ENCODE measurements around the gene BIRC7. TPM values are rescaled to one million over a fixed set of nuclear protein-coding genes. Genes with fewer than 3 reads are reported as not detected.

Gene BIRC7
- total RNA-seq, 1 experiment from 2014 or later: 0.17 TPM

DNA sequence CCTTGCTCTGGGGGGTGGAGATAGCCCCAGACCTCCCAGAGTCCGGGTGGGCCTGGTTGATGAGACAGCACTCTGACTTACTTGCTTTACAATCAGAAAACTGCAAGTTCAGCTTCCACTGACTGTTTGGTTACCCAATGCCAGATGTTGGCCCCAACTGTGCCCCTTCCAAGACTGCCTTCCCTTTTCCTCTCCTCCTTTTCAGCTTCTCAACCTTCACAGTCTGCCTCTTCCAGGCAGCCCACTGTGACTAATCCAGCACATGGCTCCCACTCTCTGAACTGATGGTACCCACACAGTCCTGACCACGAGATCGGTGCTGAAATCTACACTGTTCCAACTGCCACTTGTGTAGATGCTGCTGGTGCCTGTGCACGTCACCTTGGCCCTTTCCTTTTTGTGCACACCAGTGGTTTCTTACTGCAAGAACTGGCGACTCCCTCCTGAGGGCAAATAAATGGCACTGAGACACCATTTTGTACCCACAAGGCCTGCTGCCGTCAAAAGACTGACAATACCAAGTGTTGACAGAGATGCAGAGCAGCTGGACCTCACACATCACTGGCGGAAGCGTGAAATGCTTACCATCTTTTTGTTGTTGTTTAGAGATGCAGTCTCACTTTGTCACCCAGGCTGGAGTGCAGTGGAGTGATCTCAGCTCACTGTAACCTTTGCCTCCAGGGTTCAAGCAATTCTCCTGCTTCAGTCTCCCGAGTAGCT lies 35.1 kb downstream of the BIRC7 start (continued):
- TF ChIP-seq, protein P1, sequence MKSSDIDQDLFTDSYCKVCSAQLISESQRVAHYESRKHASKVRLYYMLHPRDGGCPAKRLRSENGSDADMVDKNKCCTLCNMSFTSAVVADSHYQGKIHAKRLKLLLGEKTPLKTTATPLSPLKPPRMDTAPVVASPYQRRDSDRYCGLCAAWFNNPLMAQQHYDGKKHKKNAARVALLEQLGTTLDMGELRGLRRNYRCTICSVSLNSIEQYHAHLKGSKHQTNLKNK (CRISPR knock-in tag; IDR thresholded peaks at IDR 0.05): no peak

DNA sequence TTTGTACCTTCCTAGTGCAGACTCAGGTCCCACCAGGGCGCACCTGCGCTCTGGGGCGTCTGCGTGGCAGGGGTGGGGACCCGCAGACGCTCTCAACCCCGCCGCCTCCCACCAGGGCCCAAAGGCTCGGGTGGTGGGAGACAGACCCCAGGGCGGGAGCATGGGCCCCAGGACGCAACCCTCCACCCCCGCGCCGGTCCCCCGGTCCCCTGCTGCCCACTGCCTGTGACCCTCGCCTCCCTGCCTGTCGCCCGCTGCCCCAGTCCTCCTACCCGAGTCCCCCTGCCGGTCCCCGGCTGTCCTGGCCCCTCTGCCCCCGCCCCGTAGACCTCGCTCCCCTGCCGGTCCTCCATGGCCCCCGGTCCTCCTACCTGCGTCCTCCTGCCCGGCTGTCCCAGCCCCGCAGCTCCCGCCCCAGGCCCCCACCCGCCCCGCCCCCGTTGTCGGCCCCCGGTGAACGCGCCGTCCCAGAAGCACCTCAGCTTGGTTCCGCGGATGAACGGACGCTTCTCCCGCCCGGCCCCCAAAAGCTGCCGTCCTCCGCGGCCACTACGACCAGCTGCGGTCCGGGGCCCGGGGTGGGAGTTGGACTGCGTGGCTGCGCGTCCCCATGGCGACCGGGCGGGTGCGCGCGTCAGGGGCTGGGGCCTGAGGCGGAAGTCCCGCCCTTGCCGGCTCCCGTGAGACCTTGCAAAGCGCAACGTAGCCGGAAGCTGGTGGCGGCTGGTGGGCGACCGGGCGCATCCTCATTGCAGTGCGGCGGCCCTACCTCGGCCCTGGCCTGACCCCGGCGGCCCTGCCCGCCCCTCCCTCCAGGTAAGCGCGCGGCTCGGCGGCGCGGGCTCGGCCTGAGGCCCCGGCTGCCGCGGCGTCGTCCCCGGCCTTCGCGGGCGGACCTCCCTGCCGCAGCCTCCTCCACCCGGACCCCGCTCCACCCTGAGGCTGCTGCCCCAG lies 36.7 kb downstream of the BIRC7 start, which contains the start of gene ARFGAP1:
TSS of gene ARFGAP1 (plus strand) at position 709 of the 954 bp plus-strand sequence. CDS start 2,768 bp downstream, outside the sequence.
- ChIA-PET CTCF (interaction anchor here (0.6 to 3.6 kb wide), 14 partner anchors 9 to 110 kb away, joined by 3 to 43 read pairs (median 7); no protein-coding TSS in a partner anchor), POLR2A (interaction anchor here (0.6 to 0.9 kb wide), 2 partner anchors 18 to 21 kb away, joined by 3 read pairs; no protein-coding TSS in a partner anchor)
- Mint-ChIP-seq H3K4me3 (peak within 1 kb of the TSS; percentile 92), H3K36me3 (peaks cover 12% of the 10 kb centered on the region), H3K27me3 (ENCODE audit: low read depth) (no peaks in the 10 kb centered on the region), H3K9me3 (no peaks in the 10 kb centered on the region), H3K27ac (peak within 1 kb of the TSS; percentile 94), H3K4me1 (peaks cover 16% of the 10 kb centered on the region)
- ATAC-seq (peak; percentile 93), DNase-seq (ENCODE audit: low spot score) (peak; percentile 92)
- TF ChIP-seq SP1 (CRISPR knock-in tag; conservative IDR thresholded peaks at IDR 0.05): peak; percentile 81
- no peak for TF ChIP-seq CREB1 (CRISPR knock-in tag; IDR thresholded peaks at IDR 0.05)
- peak; percentile 74; the same call in 1 of the 2 replicates for TF ChIP-seq GABPB1 (CRISPR knock-in tag; IDR thresholded peaks at IDR 0.05)
- TF ChIP-seq, protein P2, sequence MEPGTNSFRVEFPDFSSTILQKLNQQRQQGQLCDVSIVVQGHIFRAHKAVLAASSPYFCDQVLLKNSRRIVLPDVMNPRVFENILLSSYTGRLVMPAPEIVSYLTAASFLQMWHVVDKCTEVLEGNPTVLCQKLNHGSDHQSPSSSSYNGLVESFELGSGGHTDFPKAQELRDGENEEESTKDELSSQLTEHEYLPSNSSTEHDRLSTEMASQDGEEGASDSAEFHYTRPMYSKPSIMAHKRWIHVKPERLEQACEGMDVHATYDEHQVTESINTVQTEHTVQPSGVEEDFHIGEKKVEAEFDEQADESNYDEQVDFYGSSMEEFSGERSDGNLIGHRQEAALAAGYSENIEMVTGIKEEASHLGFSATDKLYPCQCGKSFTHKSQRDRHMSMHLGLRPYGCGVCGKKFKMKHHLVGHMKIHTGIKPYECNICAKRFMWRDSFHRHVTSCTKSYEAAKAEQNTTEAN (CRISPR knock-in tag; IDR thresholded peaks at IDR 0.05): no peak
- TF ChIP-seq RORB (CRISPR knock-in tag; IDR thresholded peaks at IDR 0.05): no peak
- no peak for TF ChIP-seq NFYB (CRISPR knock-in tag; conservative IDR thresholded peaks at IDR 0.05; ENCODE audit: low read depth)
- TF ChIP-seq ZNF263 (CRISPR knock-in tag; IDR thresholded peaks at IDR 0.05; ENCODE audit: low read depth): no peak
- TF ChIP-seq, protein P3, sequence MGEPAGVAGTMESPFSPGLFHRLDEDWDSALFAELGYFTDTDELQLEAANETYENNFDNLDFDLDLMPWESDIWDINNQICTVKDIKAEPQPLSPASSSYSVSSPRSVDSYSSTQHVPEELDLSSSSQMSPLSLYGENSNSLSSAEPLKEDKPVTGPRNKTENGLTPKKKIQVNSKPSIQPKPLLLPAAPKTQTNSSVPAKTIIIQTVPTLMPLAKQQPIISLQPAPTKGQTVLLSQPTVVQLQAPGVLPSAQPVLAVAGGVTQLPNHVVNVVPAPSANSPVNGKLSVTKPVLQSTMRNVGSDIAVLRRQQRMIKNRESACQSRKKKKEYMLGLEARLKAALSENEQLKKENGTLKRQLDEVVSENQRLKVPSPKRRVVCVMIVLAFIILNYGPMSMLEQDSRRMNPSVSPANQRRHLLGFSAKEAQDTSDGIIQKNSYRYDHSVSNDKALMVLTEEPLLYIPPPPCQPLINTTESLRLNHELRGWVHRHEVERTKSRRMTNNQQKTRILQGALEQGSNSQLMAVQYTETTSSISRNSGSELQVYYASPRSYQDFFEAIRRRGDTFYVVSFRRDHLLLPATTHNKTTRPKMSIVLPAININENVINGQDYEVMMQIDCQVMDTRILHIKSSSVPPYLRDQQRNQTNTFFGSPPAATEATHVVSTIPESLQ (CRISPR knock-in tag; IDR thresholded peaks at IDR 0.05): no peak
- TF ChIP-seq, protein P4, sequence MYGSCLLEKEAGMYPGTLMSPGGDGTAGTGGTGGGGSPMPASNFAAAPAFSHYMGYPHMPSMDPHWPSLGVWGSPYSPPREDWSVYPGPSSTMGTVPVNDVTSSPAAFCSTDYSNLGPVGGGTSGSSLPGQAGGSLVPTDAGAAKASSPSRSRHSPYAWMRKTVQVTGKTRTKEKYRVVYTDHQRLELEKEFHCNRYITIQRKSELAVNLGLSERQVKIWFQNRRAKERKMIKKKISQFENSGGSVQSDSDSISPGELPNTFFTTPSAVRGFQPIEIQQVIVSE (CRISPR knock-in tag; IDR thresholded peaks at IDR 0.05; ENCODE audit: borderline replicate concordance): no peak
- peak; percentile 90; the same call in 1 of the 2 replicates for TF ChIP-seq CREM (CRISPR knock-in tag; IDR thresholded peaks at IDR 0.05)
- TF ChIP-seq, protein P5, sequence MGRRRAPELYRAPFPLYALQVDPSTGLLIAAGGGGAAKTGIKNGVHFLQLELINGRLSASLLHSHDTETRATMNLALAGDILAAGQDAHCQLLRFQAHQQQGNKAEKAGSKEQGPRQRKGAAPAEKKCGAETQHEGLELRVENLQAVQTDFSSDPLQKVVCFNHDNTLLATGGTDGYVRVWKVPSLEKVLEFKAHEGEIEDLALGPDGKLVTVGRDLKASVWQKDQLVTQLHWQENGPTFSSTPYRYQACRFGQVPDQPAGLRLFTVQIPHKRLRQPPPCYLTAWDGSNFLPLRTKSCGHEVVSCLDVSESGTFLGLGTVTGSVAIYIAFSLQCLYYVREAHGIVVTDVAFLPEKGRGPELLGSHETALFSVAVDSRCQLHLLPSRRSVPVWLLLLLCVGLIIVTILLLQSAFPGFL (CRISPR knock-in tag; IDR thresholded peaks at IDR 0.05; ENCODE audit: borderline replicate concordance): no peak
- TF ChIP-seq, protein P6, sequence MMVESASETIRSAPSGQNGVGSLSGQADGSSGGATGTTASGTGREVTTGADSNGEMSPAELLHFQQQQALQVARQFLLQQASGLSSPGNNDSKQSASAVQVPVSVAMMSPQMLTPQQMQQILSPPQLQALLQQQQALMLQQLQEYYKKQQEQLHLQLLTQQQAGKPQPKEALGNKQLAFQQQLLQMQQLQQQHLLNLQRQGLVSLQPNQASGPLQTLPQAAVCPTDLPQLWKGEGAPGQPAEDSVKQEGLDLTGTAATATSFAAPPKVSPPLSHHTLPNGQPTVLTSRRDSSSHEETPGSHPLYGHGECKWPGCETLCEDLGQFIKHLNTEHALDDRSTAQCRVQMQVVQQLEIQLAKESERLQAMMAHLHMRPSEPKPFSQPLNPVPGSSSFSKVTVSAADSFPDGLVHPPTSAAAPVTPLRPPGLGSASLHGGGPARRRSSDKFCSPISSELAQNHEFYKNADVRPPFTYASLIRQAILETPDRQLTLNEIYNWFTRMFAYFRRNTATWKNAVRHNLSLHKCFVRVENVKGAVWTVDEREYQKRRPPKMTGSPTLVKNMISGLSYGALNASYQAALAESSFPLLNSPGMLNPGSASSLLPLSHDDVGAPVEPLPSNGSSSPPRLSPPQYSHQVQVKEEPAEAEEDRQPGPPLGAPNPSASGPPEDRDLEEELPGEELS (CRISPR knock-in tag; IDR thresholded peaks at IDR 0.05): no peak
- TF ChIP-seq ZNF232 (CRISPR knock-in tag; IDR thresholded peaks at IDR 0.05): no peak
- TF ChIP-seq, protein P7, sequence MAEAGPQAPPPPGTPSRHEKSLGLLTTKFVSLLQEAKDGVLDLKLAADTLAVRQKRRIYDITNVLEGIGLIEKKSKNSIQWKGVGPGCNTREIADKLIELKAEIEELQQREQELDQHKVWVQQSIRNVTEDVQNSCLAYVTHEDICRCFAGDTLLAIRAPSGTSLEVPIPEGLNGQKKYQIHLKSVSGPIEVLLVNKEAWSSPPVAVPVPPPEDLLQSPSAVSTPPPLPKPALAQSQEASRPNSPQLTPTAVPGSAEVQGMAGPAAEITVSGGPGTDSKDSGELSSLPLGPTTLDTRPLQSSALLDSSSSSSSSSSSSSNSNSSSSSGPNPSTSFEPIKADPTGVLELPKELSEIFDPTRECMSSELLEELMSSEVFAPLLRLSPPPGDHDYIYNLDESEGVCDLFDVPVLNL (CRISPR knock-in tag; IDR thresholded peaks at IDR 0.05; ENCODE audit: borderline replicate concordance, low read depth): 0 out of 2 replicates have a peak, but pooled peaks have one; percentile 31
- no peak for TF ChIP-seq TCF7 (CRISPR knock-in tag; IDR thresholded peaks at IDR 0.05; ENCODE audit: low read depth)
- no peak for TF ChIP-seq NR3C1 (CRISPR knock-in tag; conservative IDR thresholded peaks at IDR 0.05; ENCODE audit: low read depth)
- TF ChIP-seq, protein P8, sequence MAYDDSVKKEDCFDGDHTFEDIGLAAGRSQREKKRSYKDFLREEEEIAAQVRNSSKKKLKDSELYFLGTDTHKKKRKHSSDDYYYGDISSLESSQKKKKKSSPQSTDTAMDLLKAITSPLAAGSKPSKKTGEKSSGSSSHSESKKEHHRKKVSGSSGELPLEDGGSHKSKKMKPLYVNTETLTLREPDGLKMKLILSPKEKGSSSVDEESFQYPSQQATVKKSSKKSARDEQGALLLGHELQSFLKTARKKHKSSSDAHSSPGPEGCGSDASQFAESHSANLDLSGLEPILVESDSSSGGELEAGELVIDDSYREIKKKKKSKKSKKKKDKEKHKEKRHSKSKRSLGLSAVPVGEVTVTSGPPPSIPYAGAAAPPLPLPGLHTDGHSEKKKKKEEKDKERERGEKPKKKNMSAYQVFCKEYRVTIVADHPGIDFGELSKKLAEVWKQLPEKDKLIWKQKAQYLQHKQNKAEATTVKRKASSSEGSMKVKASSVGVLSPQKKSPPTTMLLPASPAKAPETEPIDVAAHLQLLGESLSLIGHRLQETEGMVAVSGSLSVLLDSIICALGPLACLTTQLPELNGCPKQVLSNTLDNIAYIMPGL (CRISPR knock-in tag; IDR thresholded peaks at IDR 0.05): no peak
- TF ChIP-seq IRF2 (CRISPR knock-in tag; IDR thresholded peaks at IDR 0.05; ENCODE audit: borderline replicate concordance, low read depth): no peak
- 0 out of 2 replicates have a peak, but pooled peaks have one; percentile 64 for TF ChIP-seq TP53 (CRISPR knock-in tag; IDR thresholded peaks at IDR 0.05)
- no peak for TF ChIP-seq ZNF416 (CRISPR knock-in tag; IDR thresholded peaks at IDR 0.05)
- no peak for TF ChIP-seq NFATC4 (CRISPR knock-in tag; IDR thresholded peaks at IDR 0.05)

All from WTC11 (cell line).